ENCODE data around the gene NT5C.

The NT5C gene

DNA sequence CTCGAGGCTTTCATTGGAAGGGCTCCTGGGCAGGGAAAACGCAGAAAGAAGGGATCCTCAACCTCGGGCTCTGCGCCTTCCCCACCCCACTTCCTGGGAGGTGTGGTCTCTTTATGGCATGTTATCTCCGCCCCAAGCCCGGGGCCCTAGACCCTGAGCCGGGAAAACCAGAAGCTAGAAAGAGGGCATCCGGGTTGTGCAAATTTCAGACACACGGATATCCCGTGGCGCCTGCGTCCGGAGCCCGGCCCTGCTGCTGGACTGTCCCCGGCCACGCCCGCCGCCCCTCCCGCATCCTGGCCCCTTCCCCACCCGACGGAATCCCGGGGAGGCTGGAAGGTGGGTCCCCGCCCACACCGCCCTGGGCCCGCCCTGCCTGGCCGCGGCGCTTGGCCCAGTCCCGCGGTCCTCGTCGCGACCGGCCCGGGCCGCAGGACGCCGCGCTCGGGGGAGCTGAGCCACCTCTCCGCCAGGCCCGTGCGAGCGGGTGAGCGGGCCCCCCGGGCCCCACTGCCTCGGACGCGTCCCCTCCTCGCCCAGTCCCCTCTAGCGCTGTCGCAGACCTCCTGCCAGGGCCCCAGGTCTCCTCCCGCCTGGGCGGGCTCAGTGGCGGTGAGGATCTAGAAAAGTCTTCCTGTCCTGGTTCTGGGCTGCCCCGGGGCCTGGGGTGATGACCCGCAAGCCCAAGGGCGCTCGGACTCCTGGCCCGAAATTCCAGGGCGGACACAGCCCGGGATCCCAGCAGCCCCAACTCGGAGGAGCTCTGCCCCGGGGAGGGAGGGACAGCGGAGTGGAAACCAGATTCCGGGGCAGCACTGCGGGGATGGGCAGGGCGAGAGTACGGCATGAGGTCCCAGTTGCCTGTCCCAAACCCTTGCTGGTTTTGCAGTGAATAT lies 43.7 kb downstream of the NT5C start, which contains the start of gene SLC16A5:
Gene SLC16A5, plus strand, starts transcription at position 397 of the 896 bp plus-strand sequence. CDS start 5,683 bp downstream, outside the sequence.
- no peak for TF ChIP-seq YY1 (IDR thresholded peaks at IDR 0.05; ENCODE audit: insufficient read depth, insufficient read length)
- TF ChIP-seq ZNF274 (IDR thresholded peaks at IDR 0.05; ENCODE audit: low read depth, low read length) = no peak
- no peak for TF ChIP-seq SUZ12 (IDR thresholded peaks at IDR 0.05; ENCODE audit: extremely low read depth, insufficient read depth, insufficient read length)
- peak within 1 kb of the TSS; percentile 81 for H3K4me3 ChIP-seq (ENCODE audit: insufficient read length, low read depth)
- H3K4me1 ChIP-seq (ENCODE audit: insufficient read depth, insufficient read length) = peaks cover 18% of the 10 kb centered on the region
- H3K27me3 ChIP-seq (ENCODE audit: insufficient read depth, insufficient read length) = no peaks in the 10 kb centered on the region
- no peaks in the 10 kb centered on the region for H3K9me3 ChIP-seq (ENCODE audit: insufficient read depth, low read length)
- H3K9ac ChIP-seq (ENCODE audit: insufficient read length, low read depth) = peak within 1 kb of the TSS; percentile 98
- H3K36me3 ChIP-seq (ENCODE audit: insufficient read depth, insufficient read length, low read length) = peaks cover 2% of the 10 kb centered on the region
- peak; percentile 81 for DNase-seq (ENCODE audit: low read depth, low spot score)

- no peak for TF ChIP-seq ZNF274 (IDR thresholded peaks at IDR 0.05; ENCODE audit: low read depth, low read length)
- no peak for TF ChIP-seq SUZ12 (IDR thresholded peaks at IDR 0.05; ENCODE audit: extremely low read depth, insufficient read depth, insufficient read length)
- no peak for TF ChIP-seq YY1 (IDR thresholded peaks at IDR 0.05; ENCODE audit: insufficient read depth, insufficient read length)
- Histone ChIP-seq H3K9me3 (ENCODE audit: insufficient read depth, low read length) (no peaks in the 10 kb centered on the region), H3K27me3 (ENCODE audit: insufficient read depth, insufficient read length) (no peaks in the 10 kb centered on the region), H3K36me3 (ENCODE audit: insufficient read depth, insufficient read length, low read length) (peaks cover 2% of the 10 kb centered on the region), H3K4me1 (ENCODE audit: insufficient read depth, insufficient read length) (peaks cover 14% of the 10 kb centered on the region), H3K9ac (ENCODE audit: insufficient read length, low read depth) (peak overlapping the region; percentile 92), H3K4me3 (ENCODE audit: insufficient read length, low read depth) (peak overlapping the region; percentile 55)
- no peak for DNase-seq (ENCODE audit: low read depth, low spot score)
These were observed 44.4 kb downstream of the NT5C start for GRCh38 chr17:75087182-75087557.

GRCh38 chr17:75086496-75087181 lies 44.9 kb downstream of the NT5C start:
- Histone ChIP-seq H3K9me3 (ENCODE audit: insufficient read depth, low read length) (no peaks in the 10 kb centered on the region), H3K4me3 (ENCODE audit: insufficient read length, low read depth) (peak overlapping the region; percentile 55), H3K9ac (ENCODE audit: insufficient read length, low read depth) (no peak overlapping the region), H3K36me3 (ENCODE audit: insufficient read depth, insufficient read length, low read length) (peaks cover 2% of the 10 kb centered on the region), H3K4me1 (ENCODE audit: insufficient read depth, insufficient read length) (peaks cover 11% of the 10 kb centered on the region), H3K27me3 (ENCODE audit: insufficient read depth, insufficient read length) (no peaks in the 10 kb centered on the region)
- TF ChIP-seq YY1 (IDR thresholded peaks at IDR 0.05; ENCODE audit: insufficient read depth, insufficient read length) = no peak
- no peak for TF ChIP-seq ZNF274 (IDR thresholded peaks at IDR 0.05; ENCODE audit: low read depth, low read length)
- no peak for TF ChIP-seq SUZ12 (IDR thresholded peaks at IDR 0.05; ENCODE audit: extremely low read depth, insufficient read depth, insufficient read length)
- DNase-seq (ENCODE audit: low read depth, low spot score) = no peak

DNA sequence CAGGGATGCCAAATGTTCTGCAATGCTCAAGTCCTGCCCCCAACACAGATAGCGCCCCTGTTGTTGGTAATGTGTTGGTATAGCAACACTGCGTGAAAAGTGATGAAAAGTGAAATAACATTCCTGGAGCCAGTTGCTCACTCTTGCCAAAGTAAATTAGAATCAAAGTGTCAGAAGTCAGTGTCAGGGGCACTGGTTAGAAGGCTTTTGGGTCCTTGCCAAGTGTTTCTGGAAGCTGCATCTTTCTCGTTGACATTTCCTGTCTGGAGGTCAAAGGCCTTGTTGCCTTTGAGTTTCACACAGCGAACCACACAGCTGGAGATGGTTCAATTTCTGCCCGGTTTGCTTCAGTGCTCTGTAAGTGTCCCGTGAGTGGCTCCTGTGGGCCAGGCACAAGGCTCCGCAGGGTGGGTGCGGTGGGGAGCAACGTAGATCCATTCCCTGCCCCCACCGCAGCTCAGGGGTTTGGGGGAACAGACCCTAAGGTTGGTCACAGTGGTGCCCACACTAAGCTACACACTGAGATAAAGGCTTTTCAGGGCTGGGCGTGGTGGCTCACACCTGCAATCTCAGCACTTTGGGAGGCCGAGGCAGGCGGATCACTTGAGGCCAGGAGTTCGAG lies 47.4 kb downstream of the NT5C start:
- no peak for DNase-seq (ENCODE audit: low read depth, low spot score)
- H3K9ac ChIP-seq (ENCODE audit: insufficient read length, low read depth) = no peak overlapping the region
- no peaks in the 10 kb centered on the region for H3K36me3 ChIP-seq (ENCODE audit: insufficient read depth, insufficient read length, low read length)
- H3K27me3 ChIP-seq (ENCODE audit: insufficient read depth, insufficient read length) = no peaks in the 10 kb centered on the region
- H3K4me1 ChIP-seq (ENCODE audit: insufficient read depth, insufficient read length) = peaks cover 4% of the 10 kb centered on the region
- no peaks in the 10 kb centered on the region for H3K9me3 ChIP-seq (ENCODE audit: insufficient read depth, low read length)
- TF ChIP-seq YY1 (IDR thresholded peaks at IDR 0.05; ENCODE audit: insufficient read depth, insufficient read length) (no peak), SUZ12 (IDR thresholded peaks at IDR 0.05; ENCODE audit: extremely low read depth, insufficient read depth, insufficient read length) (no peak), ZNF274 (IDR thresholded peaks at IDR 0.05; ENCODE audit: low read depth, low read length) (no peak)
- no peak overlapping the region for H3K4me3 ChIP-seq (ENCODE audit: insufficient read length, low read depth)

GRCh38 chr17:75082683-75083082 lies 48.9 kb downstream of the NT5C start:
- peaks cover 17% of the 10 kb centered on the region for H3K4me1 ChIP-seq (ENCODE audit: insufficient read depth, insufficient read length)
- DNase-seq (ENCODE audit: low read depth, low spot score) = no peak
- no peaks in the 10 kb centered on the region for H3K36me3 ChIP-seq (ENCODE audit: insufficient read depth, insufficient read length, low read length)
- H3K9ac ChIP-seq (ENCODE audit: insufficient read length, low read depth) = no peak overlapping the region
- no peak overlapping the region for H3K4me3 ChIP-seq (ENCODE audit: insufficient read length, low read depth)
- no peaks in the 10 kb centered on the region for H3K27me3 ChIP-seq (ENCODE audit: insufficient read depth, insufficient read length)
- no peaks in the 10 kb centered on the region for H3K9me3 ChIP-seq (ENCODE audit: insufficient read depth, low read length)
- TF ChIP-seq ZNF274 (IDR thresholded peaks at IDR 0.05; ENCODE audit: low read depth, low read length) (no peak), YY1 (IDR thresholded peaks at IDR 0.05; ENCODE audit: insufficient read depth, insufficient read length) (no peak), SUZ12 (IDR thresholded peaks at IDR 0.05; ENCODE audit: extremely low read depth, insufficient read depth, insufficient read length) (no peak)

- DNase-seq (ENCODE audit: low read depth, low spot score) = no peak
- TF ChIP-seq YY1 (IDR thresholded peaks at IDR 0.05; ENCODE audit: insufficient read depth, insufficient read length) = no peak
- no peak for TF ChIP-seq SUZ12 (IDR thresholded peaks at IDR 0.05; ENCODE audit: extremely low read depth, insufficient read depth, insufficient read length)
- TF ChIP-seq ZNF274 (IDR thresholded peaks at IDR 0.05; ENCODE audit: low read depth, low read length) = no peak
- Histone ChIP-seq H3K9ac (ENCODE audit: insufficient read length, low read depth) (no peak overlapping the region), H3K27me3 (ENCODE audit: insufficient read depth, insufficient read length) (no peaks in the 10 kb centered on the region), H3K36me3 (ENCODE audit: insufficient read depth, insufficient read length, low read length) (no peaks in the 10 kb centered on the region), H3K4me3 (ENCODE audit: insufficient read length, low read depth) (no peak overlapping the region), H3K9me3 (ENCODE audit: insufficient read depth, low read length) (no peaks in the 10 kb centered on the region), H3K4me1 (ENCODE audit: insufficient read depth, insufficient read length) (peaks cover 25% of the 10 kb centered on the region)
These were observed 49.7 kb downstream of the NT5C start for GRCh38 chr17:75081611-75082540.

All from NT2/D1 (cell line).